Esophagus squamous epithelium (tissue), 5 donors: ENCODE data around the gene ARHGAP42. TPM values are rescaled to one million over a fixed set of nuclear protein-coding genes. Genes with fewer than 3 reads are reported as not detected.

Experiments
- DNase-seq: peaks from one replicate; lab custom pipeline; 2025; lab: John Stamatoyannopoulos, UW
- H3K27ac ChIP-seq, 4 donors: fragments of 200-600 bp; sonication (generic); one replicate each; pipeline ENCODE4 v1.5.1; 2016 to 2019; ENCODE audit warnings: mild to moderate bottlenecking in 1 of 4
- H3K27me3 ChIP-seq, 4 donors: fragments of 200-600 bp; sonication (generic); 1 replicate in 3 of 4; 2 replicates in 1 of 4; pipeline versions ENCODE4 v1.5.1 to v1.6.0; 2017 to 2021; ENCODE audit warnings: antibody characterized with exemption in 1 of 4
- H3K36me3 ChIP-seq, 3 donors: fragments of 200-600 bp; sonication (generic); one replicate each; pipeline ENCODE4 v1.5.1; 2016 to 2019
- H3K4me1 ChIP-seq, 3 donors: fragments of 200-600 bp; sonication (generic); one replicate each; pipeline ENCODE4 v1.5.1; 2017 to 2019
- H3K4me3 ChIP-seq, 4 donors: fragments of 200-600 bp; sonication (generic); 1 replicate in 3 of 4; 2 replicates in 1 of 4; pipeline ENCODE4 v1.5.1; 2016 to 2019; ENCODE audit warnings: mild to moderate bottlenecking in 2 of 4, moderate library complexity in 1 of 4
- H3K9me3 ChIP-seq, 3 donors: fragments of 200-600 bp; sonication (generic); one replicate each; pipeline ENCODE4 v1.5.1; 2016 to 2019
- POLR2A ChIP-seq, 4 donors: fragments of 450-650 bp; IDR thresholded peaks; one replicate each; pipeline ENCODE4 v1.6.1; 2017; ENCODE audit warnings: antibody characterized with exemption in 4 of 4, mild to moderate bottlenecking in 4 of 4, moderate library complexity in 3 of 4
- WGBS, 2 donors: methylation state at CpG; one replicate each; pipeline ENCODE4 v1.1.5; 2018; 5-methylcytosine and 5-hydroxymethylcytosine counted together
- intact Hi-C: fragments of 100-400 bp; cut with DNase I; formaldehyde crosslinking; loops from one replicate; pipeline ENCODE4 v1.15.0; 2022
- total RNA-seq, 4 donors: library from RNA; depleted of rRNA; stranded (reverse); fragments of >200 nt; gene quantifications; one replicate each; pipeline ENCODE4 v1.1.0, GENCODE V29; 2016
- TF ChIP-seq, protein P1 (sequence below), 6 experiments: fragments of 450-650 bp in 4 of 6; fragments of 200-600 bp in 2 of 6; sonication (generic) in 2 of 6; IDR thresholded peaks; one replicate each; pipeline ENCODE4 v1.5.1; 2016 to 2019; ENCODE audit warnings: antibody characterized with exemption in 6 of 6, mild to moderate bottlenecking in 4 of 6, moderate library complexity in 4 of 6
- donor health status: DM: yes; HTN: yes; CAD: no.

Gene ARHGAP42
- total RNA-seq, 4 donors from 2014 or later: 3.5 to 10.1 (median 6.4) TPM

DNA sequence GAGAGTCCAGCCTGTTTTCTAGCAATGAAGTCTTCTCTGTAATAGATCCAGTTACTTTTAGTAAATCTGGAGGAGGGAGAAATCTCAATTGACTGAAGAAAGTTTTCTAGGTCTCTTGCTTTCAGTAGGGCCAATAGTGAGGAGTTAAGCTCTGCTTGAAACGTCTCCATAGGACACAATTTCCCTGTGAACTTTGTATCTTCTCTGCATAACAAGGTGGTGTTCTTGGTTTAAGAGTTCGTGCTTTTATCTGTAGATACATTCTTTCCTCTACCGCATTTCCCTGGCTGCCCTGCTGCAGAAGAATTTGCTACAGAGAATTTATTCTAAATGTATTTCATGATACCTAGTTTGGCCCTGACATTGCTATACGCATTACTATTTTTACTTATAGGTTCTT lies 183.1 kb downstream of the ARHGAP42 start:
- H3K27me3 ChIP-seq: no peaks in the 10 kb centered on the region
- 77 to 82% methylated on average over 4 of the region's 4 CpGs for WGBS, 2 donors
- H3K27ac ChIP-seq: no peak overlapping the region
- H3K36me3 ChIP-seq: no peaks in the 10 kb centered on the region
- no peak for DNase-seq
- TF ChIP-seq POLR2A (IDR thresholded peaks at IDR 0.05): no peak
- TF ChIP-seq, protein P1, sequence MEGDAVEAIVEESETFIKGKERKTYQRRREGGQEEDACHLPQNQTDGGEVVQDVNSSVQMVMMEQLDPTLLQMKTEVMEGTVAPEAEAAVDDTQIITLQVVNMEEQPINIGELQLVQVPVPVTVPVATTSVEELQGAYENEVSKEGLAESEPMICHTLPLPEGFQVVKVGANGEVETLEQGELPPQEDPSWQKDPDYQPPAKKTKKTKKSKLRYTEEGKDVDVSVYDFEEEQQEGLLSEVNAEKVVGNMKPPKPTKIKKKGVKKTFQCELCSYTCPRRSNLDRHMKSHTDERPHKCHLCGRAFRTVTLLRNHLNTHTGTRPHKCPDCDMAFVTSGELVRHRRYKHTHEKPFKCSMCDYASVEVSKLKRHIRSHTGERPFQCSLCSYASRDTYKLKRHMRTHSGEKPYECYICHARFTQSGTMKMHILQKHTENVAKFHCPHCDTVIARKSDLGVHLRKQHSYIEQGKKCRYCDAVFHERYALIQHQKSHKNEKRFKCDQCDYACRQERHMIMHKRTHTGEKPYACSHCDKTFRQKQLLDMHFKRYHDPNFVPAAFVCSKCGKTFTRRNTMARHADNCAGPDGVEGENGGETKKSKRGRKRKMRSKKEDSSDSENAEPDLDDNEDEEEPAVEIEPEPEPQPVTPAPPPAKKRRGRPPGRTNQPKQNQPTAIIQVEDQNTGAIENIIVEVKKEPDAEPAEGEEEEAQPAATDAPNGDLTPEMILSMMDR (IDR thresholded peaks at IDR 0.05): no peak
- peaks cover 0 to 4% (median 0%) of the 10 kb centered on the region in 3 donors for H3K4me1 ChIP-seq
- intact Hi-C loops: no loop called here
- no peaks in the 10 kb centered on the region for H3K9me3 ChIP-seq
- H3K4me3 ChIP-seq: no peak overlapping the region

DNA sequence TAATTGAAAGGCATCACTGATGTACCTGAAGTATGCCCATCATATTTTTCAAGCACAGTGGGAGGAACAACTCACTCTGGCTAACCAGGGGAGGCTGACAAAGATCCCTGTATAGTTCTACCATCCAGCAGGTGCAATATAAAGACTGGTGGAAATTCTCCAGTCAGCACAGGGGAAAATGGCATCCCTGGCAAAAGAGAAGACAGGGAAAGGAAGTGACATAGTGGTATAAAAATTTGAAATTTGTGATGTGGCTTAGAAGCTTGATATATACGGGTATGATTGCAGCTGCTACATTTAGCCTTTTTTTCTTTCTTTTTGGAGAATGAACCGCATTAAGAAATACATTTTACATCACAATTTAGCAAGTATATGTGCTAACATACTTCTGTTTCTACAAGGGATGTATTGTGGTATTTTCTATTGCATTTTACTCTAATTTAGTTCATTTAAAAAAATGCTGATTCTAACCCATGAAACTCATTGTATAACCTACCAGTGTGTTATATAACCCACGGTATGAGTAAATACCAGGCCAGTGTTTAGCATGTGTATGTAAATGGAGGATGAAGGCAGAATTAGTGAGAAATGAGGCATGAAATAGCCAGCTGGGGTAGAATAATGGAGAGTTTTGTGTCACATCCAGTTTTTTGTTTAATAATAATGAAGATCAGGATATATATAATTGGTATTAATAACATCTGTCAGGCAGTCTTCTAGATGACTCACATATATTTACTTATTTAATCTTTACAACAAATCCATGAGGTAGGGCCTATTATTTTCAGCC lies 186.1 kb downstream of the ARHGAP42 start:
- H3K4me1 ChIP-seq: peaks cover 0 to 4% (median 0%) of the 10 kb centered on the region in 3 donors
- H3K9me3 ChIP-seq: no peaks in the 10 kb centered on the region
- WGBS, 2 donors: 64 to 65% methylated on average over 3 of the region's 3 CpGs
- no peak overlapping the region for H3K4me3 ChIP-seq
- intact Hi-C loops: no loop called here
- H3K27ac ChIP-seq: no peak overlapping the region
- DNase-seq: no peak
- TF ChIP-seq, protein P1 (IDR thresholded peaks at IDR 0.05): no peak
- TF ChIP-seq POLR2A (IDR thresholded peaks at IDR 0.05): no peak
- no peaks in the 10 kb centered on the region for H3K36me3 ChIP-seq
- no peaks in the 10 kb centered on the region for H3K27me3 ChIP-seq

DNA sequence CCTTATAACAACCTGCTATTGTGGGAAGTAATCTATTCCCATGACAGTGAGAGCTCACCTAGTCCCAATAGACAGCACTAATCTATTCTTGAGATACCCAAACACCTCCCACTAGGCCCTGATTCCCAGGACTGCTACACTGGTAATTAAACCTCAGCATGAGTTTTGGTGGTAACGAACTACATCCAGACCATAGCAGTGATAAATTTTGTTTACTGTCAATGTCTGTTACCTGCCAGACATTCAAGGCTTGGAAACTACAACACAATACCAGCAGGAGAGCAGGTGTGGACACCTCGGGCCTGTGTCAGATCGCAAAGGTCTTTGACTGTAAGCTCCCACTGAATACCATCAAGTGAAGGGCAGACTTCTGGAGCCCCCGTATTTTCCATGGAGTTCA lies 187.1 kb downstream of the ARHGAP42 start:
- no peaks in the 10 kb centered on the region for H3K27me3 ChIP-seq
- H3K4me1 ChIP-seq: peaks cover 0 to 4% (median 0%) of the 10 kb centered on the region in 3 donors
- intact Hi-C loops: no loop called here
- no peak for DNase-seq
- no peaks in the 10 kb centered on the region for H3K36me3 ChIP-seq
- H3K4me3 ChIP-seq: no peak overlapping the region
- WGBS, 2 donors: 86 to 91% methylated on average over 4 of the region's 4 CpGs
- H3K9me3 ChIP-seq: no peaks in the 10 kb centered on the region
- H3K27ac ChIP-seq: no peak overlapping the region
- TF ChIP-seq, protein P1 (IDR thresholded peaks at IDR 0.05): no peak
- no peak for TF ChIP-seq POLR2A (IDR thresholded peaks at IDR 0.05)

DNA sequence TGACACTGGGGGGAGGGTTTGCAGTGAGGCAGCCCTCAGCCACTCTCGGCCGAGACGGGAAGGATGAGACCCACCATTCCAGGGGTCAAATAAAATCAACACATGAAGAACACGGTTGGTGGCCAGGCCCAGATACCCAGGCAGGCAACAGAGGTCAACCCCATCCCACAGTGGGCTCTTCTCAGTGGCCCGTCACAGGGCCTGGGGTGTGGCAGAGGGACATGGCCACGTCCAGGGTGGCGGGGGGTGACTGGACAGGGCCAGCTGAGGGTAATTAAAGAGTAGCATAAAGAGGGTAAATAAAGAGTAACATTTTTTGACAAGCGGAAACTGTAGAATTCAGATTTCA lies 188.4 kb downstream of the ARHGAP42 start:
- Histone ChIP-seq H3K4me1 (peaks cover 0 to 4% (median 0%) of the 10 kb centered on the region in 3 donors), H3K27me3 (no peaks in the 10 kb centered on the region), H3K36me3 (no peaks in the 10 kb centered on the region), H3K9me3 (no peaks in the 10 kb centered on the region), H3K27ac (no peak overlapping the region), H3K4me3 (no peak overlapping the region)
- no peak for DNase-seq
- TF ChIP-seq, protein P1 (IDR thresholded peaks at IDR 0.05): no peak
- intact Hi-C loops: no loop called here
- WGBS, 2 donors: 91 to 94% methylated on average over 3 of the region's 8 CpGs

DNA sequence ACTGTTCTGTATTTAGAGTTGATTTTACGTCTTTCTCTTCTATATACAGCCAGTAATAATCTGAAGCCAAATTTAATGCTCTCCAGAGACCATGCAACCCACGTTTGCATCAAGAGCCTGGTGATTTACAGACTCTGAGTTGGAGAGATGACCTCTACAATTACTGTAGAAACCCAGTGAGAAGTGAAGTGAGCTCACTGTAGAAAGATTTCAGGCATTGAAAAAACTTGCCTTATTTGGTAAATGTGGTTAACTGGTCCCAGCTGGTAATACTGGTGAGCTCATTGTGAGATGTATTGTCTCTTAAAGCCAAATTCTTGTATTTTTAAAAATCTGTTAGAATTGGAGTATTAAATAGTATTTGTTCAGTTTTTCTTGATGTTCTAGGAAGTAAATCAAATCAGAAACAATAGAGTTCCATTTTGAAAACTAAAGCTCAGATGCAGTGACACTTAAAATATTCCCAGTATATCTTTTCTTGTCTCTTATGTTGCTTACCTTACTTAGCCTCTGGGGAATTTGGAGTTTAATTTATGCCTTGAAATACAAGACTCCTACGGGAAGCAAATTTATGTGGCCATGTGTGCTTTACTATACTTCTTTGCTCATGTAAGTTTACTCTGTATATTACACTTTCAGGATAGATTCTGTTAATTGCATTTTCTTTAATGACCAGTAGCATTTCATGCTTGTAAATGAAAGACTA lies 189.9 kb downstream of the ARHGAP42 start:
- DNase-seq: no peak
- TF ChIP-seq POLR2A (IDR thresholded peaks at IDR 0.05): no peak
- TF ChIP-seq, protein P1 (IDR thresholded peaks at IDR 0.05): no peak
- WGBS, 2 donors: 34 to 54% methylated on average over 3 of the region's 3 CpGs
- Histone ChIP-seq H3K9me3 (no peaks in the 10 kb centered on the region), H3K36me3 (no peaks in the 10 kb centered on the region), H3K4me1 (peaks cover 0 to 4% (median 0%) of the 10 kb centered on the region in 3 donors), H3K27ac (peak overlapping the region in 1 of 4 donors; percentile 5), H3K27me3 (no peaks in the 10 kb centered on the region), H3K4me3 (no peak overlapping the region)
- intact Hi-C loops: no loop called here
